HUES6 (cell line): Measurements from ENCODE around the gene NRP2.

ENCODE experiments used
- H3K27ac ChIP-seq: 2 replicates; pipeline ENCODE4 v1.7.0; 2013; ENCODE audit warnings: low read depth, mild to moderate bottlenecking, low read length, inconsistent platforms
- H3K27me3 ChIP-seq: 2 replicates; pipeline ENCODE4 v1.6.1; 2013; ENCODE audit warnings: low read length; ENCODE audit not compliant: control insufficient read depth, insufficient read depth
- H3K36me3 ChIP-seq: 2 replicates; pipeline ENCODE4 v1.6.1; 2013; ENCODE audit warnings: low read length; ENCODE audit not compliant: control insufficient read depth, insufficient read depth
- H3K4me1 ChIP-seq: 2 replicates; pipeline ENCODE4 v1.6.1; 2013; ENCODE audit warnings: low read length; ENCODE audit not compliant: control insufficient read depth, insufficient read depth
- H3K4me3 ChIP-seq: 2 replicates; pipeline ENCODE4 v1.5.1; 2013; ENCODE audit warnings: low read depth, low read length
- H3K9ac ChIP-seq: one replicate; pipeline ENCODE4 v1.6.1; 2013; ENCODE audit warnings: mild to moderate bottlenecking, low read length
- H3K9me3 ChIP-seq: 2 replicates; pipeline ENCODE4 v1.6.1; 2013; ENCODE audit warnings: low read depth, low read length; ENCODE audit not compliant: control insufficient read depth, insufficient read depth

NRP2 gene

DNA sequence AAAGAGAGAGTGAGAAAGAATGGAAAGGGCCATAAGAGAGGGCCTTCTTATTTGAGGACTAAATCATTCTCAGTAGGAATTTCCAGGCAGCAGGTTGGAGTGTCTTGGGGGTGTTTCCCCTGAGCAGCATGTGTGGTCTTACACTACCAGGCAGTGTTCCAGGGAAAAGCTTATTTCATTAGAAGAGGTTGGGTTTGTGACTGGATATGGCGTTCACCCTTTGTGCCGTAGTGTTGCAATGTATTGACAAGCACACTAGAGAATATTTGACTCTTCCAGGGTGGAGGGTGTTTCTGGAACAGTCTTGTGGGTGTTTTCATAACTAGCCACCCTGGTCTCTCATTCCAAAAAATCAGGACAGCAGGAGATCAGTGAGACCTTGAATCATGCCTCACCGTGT, 105.5 kb downstream of the NRP2 start:
- no peak overlapping the region for H3K27ac ChIP-seq
- no peaks in the 10 kb centered on the region for H3K27me3 ChIP-seq
- H3K4me1 ChIP-seq, result no peaks in the 10 kb centered on the region
- no peaks in the 10 kb centered on the region for H3K36me3 ChIP-seq
- no peaks in the 10 kb centered on the region for H3K9me3 ChIP-seq
- no peak overlapping the region for H3K4me3 ChIP-seq
- no peak overlapping the region for H3K9ac ChIP-seq

DNA sequence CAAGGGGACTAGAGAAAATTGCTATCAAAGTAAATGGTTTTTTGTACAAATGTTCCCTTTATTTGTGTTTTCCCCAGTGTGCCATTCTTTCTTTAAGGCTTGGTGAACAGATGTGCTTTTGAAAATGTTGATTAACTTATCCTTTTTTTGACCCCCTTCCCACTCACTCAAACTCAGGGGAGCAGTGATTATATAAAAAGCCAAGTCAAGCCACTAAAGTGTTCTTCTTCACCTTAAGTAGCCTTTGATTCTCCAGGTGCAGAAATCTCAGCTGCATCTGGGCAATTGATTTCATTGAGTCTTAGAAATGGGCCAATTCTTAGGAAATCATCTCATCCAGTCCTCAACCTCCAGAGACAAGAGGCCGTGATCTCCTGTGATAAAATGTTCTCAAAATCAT, 107.6 kb downstream of the NRP2 start:
- Histone ChIP-seq H3K9me3 (no peaks in the 10 kb centered on the region), H3K27me3 (no peaks in the 10 kb centered on the region), H3K36me3 (peaks cover 12% of the 10 kb centered on the region), H3K4me1 (no peaks in the 10 kb centered on the region), H3K9ac (no peak overlapping the region), H3K27ac (no peak overlapping the region), H3K4me3 (no peak overlapping the region)

DNA sequence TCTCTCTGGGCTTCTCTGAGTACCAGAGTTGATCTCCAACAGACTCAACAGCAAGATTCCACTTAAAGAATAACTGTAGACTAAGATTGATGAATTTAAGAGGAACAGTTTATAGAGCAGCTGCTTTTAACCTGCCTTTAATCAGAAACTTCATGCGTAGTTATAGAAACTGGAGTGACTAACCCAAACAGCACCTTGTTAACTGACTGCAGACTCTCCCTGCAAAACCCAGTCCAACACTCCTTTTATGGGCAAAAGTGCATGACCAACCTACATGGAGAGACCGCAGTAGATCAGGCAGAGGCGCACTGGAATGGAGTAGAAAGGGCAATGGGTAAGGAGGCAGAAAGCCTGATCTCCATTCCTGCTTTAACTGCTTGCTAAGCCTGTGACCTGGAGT, 110.6 kb downstream of the NRP2 start:
- no peak overlapping the region for H3K27ac ChIP-seq
- H3K9ac ChIP-seq, result no peak overlapping the region
- H3K9me3 ChIP-seq, result no peaks in the 10 kb centered on the region
- peaks cover 33% of the 10 kb centered on the region for H3K36me3 ChIP-seq
- peaks cover 11% of the 10 kb centered on the region for H3K4me1 ChIP-seq
- no peaks in the 10 kb centered on the region for H3K27me3 ChIP-seq
- H3K4me3 ChIP-seq, result no peak overlapping the region

DNA sequence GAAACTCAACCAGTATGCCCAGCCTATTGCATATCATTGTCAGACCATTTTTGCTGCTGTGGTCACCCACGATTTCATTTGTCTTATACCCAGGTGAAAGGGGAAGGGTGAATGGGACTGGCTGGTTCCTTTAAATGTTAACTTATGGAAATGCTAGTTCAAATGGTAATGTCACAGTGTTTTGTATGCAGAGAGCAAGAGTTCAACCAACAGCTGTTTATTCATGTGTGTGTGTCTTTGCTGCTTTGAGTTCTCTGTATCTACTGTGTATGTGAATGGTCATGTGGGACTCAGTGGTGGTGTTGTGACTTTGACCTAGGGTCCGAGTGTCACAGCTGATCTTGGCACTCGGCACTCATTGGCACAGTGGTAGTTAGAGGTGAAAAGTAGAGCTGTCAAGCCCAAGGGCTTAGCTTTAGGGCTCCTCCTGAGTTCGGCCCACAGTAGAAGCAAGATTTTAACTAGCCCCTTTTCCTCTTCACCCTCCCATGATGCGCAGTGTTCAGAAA, 114.6 kb downstream of the NRP2 start:
- Histone ChIP-seq H3K27ac (no peak overlapping the region), H3K36me3 (peaks cover 33% of the 10 kb centered on the region), H3K9me3 (peaks cover 16% of the 10 kb centered on the region), H3K27me3 (no peaks in the 10 kb centered on the region), H3K4me1 (peaks cover 11% of the 10 kb centered on the region), H3K9ac (no peak overlapping the region), H3K4me3 (no peak overlapping the region)

DNA sequence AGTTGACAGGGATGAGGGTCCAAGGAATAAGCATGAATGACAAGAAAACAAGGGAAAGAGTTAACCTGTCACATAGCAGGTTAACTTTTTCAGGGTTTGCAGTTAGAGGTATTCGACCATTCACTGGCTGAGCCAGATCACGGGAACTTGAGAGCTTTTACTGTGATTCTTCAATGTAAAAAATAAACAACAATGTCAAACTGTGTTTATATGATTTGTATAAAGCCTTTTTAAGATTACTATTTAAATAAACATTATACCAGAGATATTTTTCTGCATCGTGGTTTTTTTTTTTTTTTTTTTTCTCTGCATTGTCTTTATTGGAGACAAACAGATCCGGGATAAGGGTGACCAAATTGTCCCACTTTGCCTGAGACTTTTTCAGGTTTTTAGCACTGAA, 115.6 kb downstream of the NRP2 start:
- no peak overlapping the region for H3K27ac ChIP-seq
- H3K4me3 ChIP-seq, result no peak overlapping the region
- H3K4me1 ChIP-seq, result peaks cover 11% of the 10 kb centered on the region
- peaks cover 16% of the 10 kb centered on the region for H3K9me3 ChIP-seq
- no peak overlapping the region for H3K9ac ChIP-seq
- no peaks in the 10 kb centered on the region for H3K27me3 ChIP-seq
- peaks cover 33% of the 10 kb centered on the region for H3K36me3 ChIP-seq

DNA sequence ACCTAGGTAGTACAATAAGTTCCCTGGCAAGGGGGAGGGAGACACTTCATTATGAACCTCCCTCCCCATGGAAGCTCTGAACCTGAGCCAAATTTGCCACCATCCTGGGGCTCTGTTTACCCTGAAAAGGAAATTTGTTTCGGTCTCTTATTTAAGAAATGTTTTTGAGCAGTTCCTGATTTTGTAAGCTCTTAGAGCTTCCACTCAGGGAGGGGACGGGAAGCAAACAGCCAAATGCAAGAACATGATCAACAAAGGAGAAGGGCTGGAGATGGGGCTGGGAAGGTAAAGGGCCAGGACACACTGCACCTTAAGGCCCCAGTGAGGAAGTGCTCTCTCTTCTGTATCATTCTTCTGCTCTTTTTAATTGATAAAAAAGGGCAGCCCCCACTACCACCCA, 117.9 kb downstream of the NRP2 start:
- Histone ChIP-seq H3K27ac (no peak overlapping the region), H3K4me3 (no peak overlapping the region)

DNA sequence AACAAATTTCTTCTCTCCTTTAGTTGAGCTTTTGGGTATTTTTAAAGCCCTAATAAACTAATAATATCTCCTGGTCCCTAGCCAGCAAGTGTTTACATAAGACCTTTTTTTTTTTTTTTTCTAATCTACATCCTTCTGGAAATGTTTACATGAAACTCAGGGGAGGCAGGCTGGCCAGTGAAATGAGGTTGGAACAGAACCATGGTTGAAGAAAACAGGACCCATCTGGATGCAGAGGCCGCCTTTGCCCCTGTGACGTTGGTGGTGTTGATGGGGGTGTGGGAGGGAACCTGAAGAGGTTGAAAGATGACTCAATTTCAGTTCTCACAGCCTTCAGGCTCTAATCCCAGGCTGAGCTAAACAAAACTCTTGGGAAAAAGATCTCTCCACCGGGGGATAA, 118.5 kb downstream of the NRP2 start:
- Histone ChIP-seq H3K27ac (no peak overlapping the region), H3K9me3 (peaks cover 16% of the 10 kb centered on the region), H3K4me3 (no peak overlapping the region), H3K4me1 (peaks cover 11% of the 10 kb centered on the region), H3K36me3 (peaks cover 14% of the 10 kb centered on the region; the same call in 1 of the 2 replicates), H3K9ac (no peak overlapping the region), H3K27me3 (no peaks in the 10 kb centered on the region)

More for the DNA sequence above, 117.9 kb downstream of the NRP2 start:
- Histone ChIP-seq H3K4me1 (peaks cover 11% of the 10 kb centered on the region), H3K27me3 (no peaks in the 10 kb centered on the region), H3K36me3 (peaks cover 19% of the 10 kb centered on the region; the same call in 1 of the 2 replicates), H3K9ac (no peak overlapping the region), H3K9me3 (peaks cover 16% of the 10 kb centered on the region)

DNA sequence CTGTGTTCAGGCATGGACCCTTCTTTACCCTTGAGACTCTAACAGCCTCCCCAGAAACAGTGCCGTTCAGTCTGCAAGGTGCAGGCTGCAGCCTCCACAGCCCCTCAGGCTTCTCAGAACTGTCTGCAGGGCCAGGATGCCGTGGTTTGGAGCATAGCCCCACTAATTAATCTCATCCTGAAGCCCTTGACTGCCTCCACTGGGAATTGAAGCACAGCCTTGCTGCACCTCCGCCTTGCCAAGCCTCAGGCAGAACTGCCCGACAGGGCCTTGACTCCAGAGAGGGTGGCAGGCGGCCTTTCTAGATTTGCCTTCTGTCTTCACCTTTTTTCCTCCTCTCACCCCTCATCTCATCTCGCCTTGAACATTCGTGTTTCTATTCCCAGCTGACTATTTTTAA, 119.8 kb downstream of the NRP2 start:
- no peak overlapping the region for H3K27ac ChIP-seq
- peaks cover 16% of the 10 kb centered on the region for H3K9me3 ChIP-seq
- H3K9ac ChIP-seq, result no peak overlapping the region
- no peaks in the 10 kb centered on the region for H3K27me3 ChIP-seq
- peaks cover under 1% of the 10 kb centered on the region; the same call in 1 of the 2 replicates for H3K4me1 ChIP-seq
- H3K36me3 ChIP-seq, result peaks cover 3% of the 10 kb centered on the region; the same call in 1 of the 2 replicates
- no peak overlapping the region for H3K4me3 ChIP-seq

DNA sequence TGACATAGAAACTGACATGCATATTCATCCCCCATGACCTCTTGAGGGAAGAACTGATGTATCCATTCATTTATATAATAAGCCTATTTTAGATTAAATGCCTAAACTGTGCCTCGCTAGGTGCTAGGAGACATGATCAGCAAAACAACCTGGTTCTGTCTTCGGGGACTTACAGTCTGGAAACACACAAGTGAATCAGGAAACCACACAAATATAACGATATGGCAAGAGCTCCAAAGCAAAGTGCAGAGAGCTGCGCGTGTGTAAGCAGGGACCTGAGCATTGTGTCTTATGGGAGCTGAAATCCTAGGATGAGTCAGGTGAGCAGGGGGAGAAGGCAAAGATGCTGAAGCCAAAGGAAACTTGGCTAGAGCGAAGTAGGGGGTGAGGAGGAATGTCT, 120.6 kb downstream of the NRP2 start:
- Histone ChIP-seq H3K27me3 (no peaks in the 10 kb centered on the region), H3K4me3 (no peak overlapping the region), H3K9me3 (peaks cover 16% of the 10 kb centered on the region), H3K9ac (no peak overlapping the region), H3K27ac (no peak overlapping the region), H3K4me1 (no peaks in the 10 kb centered on the region), H3K36me3 (no peaks in the 10 kb centered on the region)

DNA sequence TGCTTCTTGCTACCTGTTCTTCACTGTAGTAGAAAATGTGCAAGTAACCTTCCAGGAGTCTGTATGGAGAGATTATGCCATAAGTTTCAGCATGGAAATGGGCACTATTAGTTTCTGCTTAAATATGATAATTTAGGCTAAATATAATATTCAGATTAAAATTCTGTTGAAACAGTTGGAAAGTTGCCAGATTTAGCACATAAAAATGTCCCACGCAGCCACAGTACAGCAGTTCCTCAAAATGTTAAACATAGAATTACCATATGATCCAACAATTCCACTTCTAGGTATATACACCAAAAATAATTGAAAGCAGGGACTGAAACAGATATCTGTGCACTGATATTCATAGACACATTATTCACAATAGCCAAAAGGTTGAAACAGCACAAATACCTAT, 121.2 kb downstream of the NRP2 start:
- Histone ChIP-seq H3K4me3 (no peak overlapping the region), H3K27me3 (no peaks in the 10 kb centered on the region), H3K4me1 (no peaks in the 10 kb centered on the region), H3K27ac (no peak overlapping the region), H3K9me3 (peaks cover 11% of the 10 kb centered on the region), H3K9ac (no peak overlapping the region), H3K36me3 (no peaks in the 10 kb centered on the region)

DNA sequence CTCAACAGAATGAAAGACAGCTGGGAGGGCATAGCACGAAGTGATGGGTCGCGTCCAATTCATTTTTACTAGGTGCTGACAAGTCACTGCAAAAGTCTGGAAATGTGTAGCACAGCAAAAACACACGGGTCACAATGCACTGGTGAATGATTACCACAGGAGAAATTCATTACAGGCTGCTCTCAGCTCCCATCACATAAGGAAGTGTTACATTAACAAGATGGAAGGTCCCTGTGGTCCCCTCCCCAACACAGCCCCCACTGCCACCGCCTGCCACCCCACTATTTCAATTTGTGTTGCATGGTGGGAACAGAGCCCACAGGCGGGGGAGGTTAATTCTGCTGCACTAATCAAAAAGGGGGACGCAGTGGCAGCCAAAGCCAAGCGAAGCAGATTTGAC, 122.8 kb downstream of the NRP2 start:
- H3K9ac ChIP-seq, result no peak overlapping the region
- H3K4me3 ChIP-seq, result no peak overlapping the region
- no peaks in the 10 kb centered on the region for H3K9me3 ChIP-seq
- H3K27me3 ChIP-seq, result no peaks in the 10 kb centered on the region
- no peaks in the 10 kb centered on the region for H3K4me1 ChIP-seq
- H3K27ac ChIP-seq, result no peak overlapping the region
- no peaks in the 10 kb centered on the region for H3K36me3 ChIP-seq
